ENCODE data around the gene CACNA1D. TPM values are rescaled to one million over a fixed set of nuclear protein-coding genes. Genes with fewer than 3 reads are reported as not detected.

Gene CACNA1D
- total RNA-seq, 1 experiment from 2014 or later: 1.1 TPM

DNA sequence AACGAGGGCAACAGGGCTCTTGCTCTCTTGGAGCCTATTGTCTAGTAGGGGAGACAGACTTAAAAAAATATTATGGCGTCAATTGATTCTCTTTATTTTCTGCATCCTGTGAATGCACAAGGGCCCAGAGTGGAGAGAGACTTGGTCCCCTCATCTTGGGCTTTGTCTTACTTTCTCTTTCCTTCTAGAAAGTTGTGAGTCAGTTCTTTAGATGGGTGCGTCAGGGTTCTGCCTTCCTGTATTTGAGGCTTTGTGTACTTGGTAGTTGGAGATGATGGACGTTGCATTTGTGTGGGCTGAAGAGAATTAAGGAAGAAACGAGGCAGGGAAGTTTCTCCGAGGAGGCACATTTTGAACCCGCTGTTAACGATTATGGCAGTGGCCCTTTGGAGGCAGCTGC, 52.9 kb downstream of the CACNA1D start:
- Histone ChIP-seq H2AFZ (ENCODE audit: low read depth, low read length, poor library complexity, severe bottlenecking) (no peak overlapping the region), H3K4me2 (ENCODE audit: low read length) (no peak overlapping the region), H3K4me1 (ENCODE audit: control insufficient read depth in 1 of 2, insufficient read depth in 2 of 2, low read length in 2 of 2) (no peaks in the 10 kb centered on the region), H3K79me2 (ENCODE audit: insufficient read depth, low read length) (no peaks in the 10 kb centered on the region), H3K9ac (ENCODE audit: low read length) (no peak overlapping the region), H3K9me3 (ENCODE audit: control insufficient read depth in 1 of 2, insufficient read depth in 1 of 2, low read depth in 1 of 2, low read length in 2 of 2) (no peaks in the 10 kb centered on the region), H3K27ac (ENCODE audit: low read depth, low read length) (no peak overlapping the region), H4K20me1 (ENCODE audit: insufficient read depth) (no peaks in the 10 kb centered on the region), H3K9me2 (ENCODE audit: insufficient read depth) (no peaks in the 10 kb centered on the region), H3K4me3 (replicated peaks in 1 of 2; ENCODE audit: low read depth in 1 of 2, low read length in 2 of 2) (no peak overlapping the region), H3K36me3 (ENCODE audit: control insufficient read depth in 1 of 2, insufficient read depth in 2 of 2, low read length in 2 of 2) (no peaks in the 10 kb centered on the region), H3K27me3 (ENCODE audit: insufficient read depth, low read length) (no peaks in the 10 kb centered on the region)
- TF ChIP-seq ELF1 (IDR thresholded peaks at IDR 0.05; ENCODE audit: borderline replicate concordance, low read depth) (no peak), FOSL1 (IDR thresholded peaks at IDR 0.05; ENCODE audit: low read depth) (no peak), SP1 (IDR thresholded peaks at IDR 0.05; ENCODE audit: low read depth) (no peak), EZH2phosphoT487 (IDR thresholded peaks at IDR 0.05; ENCODE audit: borderline replicate concordance) (no peak), CEBPB (IDR thresholded peaks at IDR 0.05; ENCODE audit: low read depth) (no peak), SIN3A (IDR thresholded peaks at IDR 0.05; ENCODE audit: low read depth) (no peak), POLR2A (IDR thresholded peaks at IDR 0.05; ENCODE audit: borderline replicate concordance, extremely low read depth, insufficient read depth, insufficient read length) (no peak), EZH2 (IDR thresholded peaks at IDR 0.05) (no peak)
- TF ChIP-seq, protein P1, sequence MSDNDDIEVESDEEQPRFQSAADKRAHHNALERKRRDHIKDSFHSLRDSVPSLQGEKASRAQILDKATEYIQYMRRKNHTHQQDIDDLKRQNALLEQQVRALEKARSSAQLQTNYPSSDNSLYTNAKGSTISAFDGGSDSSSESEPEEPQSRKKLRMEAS (IDR thresholded peaks at IDR 0.05): no peak
- intact Hi-C loops (cut with micrococcal nuclease): no loop called here
- POLR2A ChIA-PET: no interaction called here
- ATAC-seq (no peak), DNase-seq (ENCODE audit: low read depth, low spot score) (no peak)
- CTCF ChIA-PET: no interaction called here
- RAD21 ChIA-PET (ENCODE audit: low non-redundant PET in 1 of 2, low total read pairs in 2 of 2, uncharacterized antibody in 2 of 2, unreplicated experiment in 2 of 2): no interaction called here
- BruUV-seq (replicated peaks): no TSS peak

DNA sequence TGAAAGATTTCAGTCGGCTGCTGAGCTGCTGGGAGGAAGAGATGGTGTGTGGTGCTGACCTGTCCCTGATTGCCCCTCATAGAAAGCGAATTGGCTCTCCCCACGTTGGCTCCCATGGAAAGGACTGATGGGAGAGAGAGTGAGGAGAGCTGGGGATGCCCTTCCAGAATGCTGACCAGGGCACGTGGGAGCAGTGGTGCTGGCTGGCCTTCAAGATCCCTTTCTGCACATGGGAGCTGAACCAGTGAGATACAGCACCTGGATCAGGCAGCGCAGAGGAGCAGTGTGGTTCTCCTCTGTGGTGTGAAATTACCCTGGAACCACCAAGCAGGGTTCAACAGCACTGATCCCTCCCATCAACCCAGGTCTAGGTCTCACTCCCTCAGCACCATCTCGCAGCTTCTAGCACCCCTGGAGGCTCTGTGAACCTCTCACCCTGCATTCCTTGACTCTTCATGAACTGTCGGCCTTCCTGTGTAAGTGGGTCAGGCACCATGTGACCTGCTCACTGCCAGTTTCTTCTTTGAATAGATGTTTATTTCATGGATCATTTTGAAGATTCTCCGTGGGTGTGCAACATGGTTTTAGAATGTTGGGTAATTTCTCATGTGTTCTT, 55.7 kb downstream of the CACNA1D start:
- CTCF ChIA-PET: no interaction called here
- TF ChIP-seq RAD21 (IDR thresholded peaks at IDR 0.05; ENCODE audit: low read depth): no peak
- TF ChIP-seq, protein P2, sequence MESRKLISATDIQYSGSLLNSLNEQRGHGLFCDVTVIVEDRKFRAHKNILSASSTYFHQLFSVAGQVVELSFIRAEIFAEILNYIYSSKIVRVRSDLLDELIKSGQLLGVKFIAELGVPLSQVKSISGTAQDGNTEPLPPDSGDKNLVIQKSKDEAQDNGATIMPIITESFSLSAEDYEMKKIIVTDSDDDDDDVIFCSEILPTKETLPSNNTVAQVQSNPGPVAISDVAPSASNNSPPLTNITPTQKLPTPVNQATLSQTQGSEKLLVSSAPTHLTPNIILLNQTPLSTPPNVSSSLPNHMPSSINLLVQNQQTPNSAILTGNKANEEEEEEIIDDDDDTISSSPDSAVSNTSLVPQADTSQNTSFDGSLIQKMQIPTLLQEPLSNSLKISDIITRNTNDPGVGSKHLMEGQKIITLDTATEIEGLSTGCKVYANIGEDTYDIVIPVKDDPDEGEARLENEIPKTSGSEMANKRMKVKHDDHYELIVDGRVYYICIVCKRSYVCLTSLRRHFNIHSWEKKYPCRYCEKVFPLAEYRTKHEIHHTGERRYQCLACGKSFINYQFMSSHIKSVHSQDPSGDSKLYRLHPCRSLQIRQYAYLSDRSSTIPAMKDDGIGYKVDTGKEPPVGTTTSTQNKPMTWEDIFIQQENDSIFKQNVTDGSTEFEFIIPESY (IDR thresholded peaks at IDR 0.05; ENCODE audit: extremely low read depth, insufficient replicate concordance, low read length): no peak
- RAD21 ChIA-PET (ENCODE audit: low non-redundant PET in 1 of 2, low total read pairs in 2 of 2, uncharacterized antibody in 2 of 2, unreplicated experiment in 2 of 2): no interaction called here
- no peaks in the 10 kb centered on the region for H4K20me1 ChIP-seq (ENCODE audit: insufficient read depth)
- intact Hi-C loops (cut with micrococcal nuclease): no loop called here
- ATAC-seq (no peak), DNase-seq (ENCODE audit: low read depth, low spot score) (no peak)
- H3K79me2 ChIP-seq (ENCODE audit: insufficient read depth, low read length): no peaks in the 10 kb centered on the region
- H3K36me3 ChIP-seq (ENCODE audit: control insufficient read depth in 1 of 2, insufficient read depth in 2 of 2, low read length in 2 of 2): no peaks in the 10 kb centered on the region
- H3K9ac ChIP-seq (ENCODE audit: low read length): no peak overlapping the region
- no peak overlapping the region for H3K4me3 ChIP-seq (replicated peaks in 1 of 2; ENCODE audit: low read depth in 1 of 2, low read length in 2 of 2)
- no peaks in the 10 kb centered on the region for H3K9me2 ChIP-seq (ENCODE audit: insufficient read depth)
- no peak overlapping the region for H3K4me2 ChIP-seq (ENCODE audit: low read length)
- no TSS peak for BruUV-seq (replicated peaks)
- no peak overlapping the region for H3K27ac ChIP-seq (ENCODE audit: low read depth, low read length)
- H2AFZ ChIP-seq (ENCODE audit: low read depth, low read length, poor library complexity, severe bottlenecking): no peak overlapping the region
- H3K27me3 ChIP-seq (ENCODE audit: insufficient read depth, low read length): no peaks in the 10 kb centered on the region
- POLR2A ChIA-PET: no interaction called here
- no peaks in the 10 kb centered on the region for H3K4me1 ChIP-seq (ENCODE audit: control insufficient read depth in 1 of 2, insufficient read depth in 2 of 2, low read length in 2 of 2)
- H3K9me3 ChIP-seq (ENCODE audit: control insufficient read depth in 1 of 2, insufficient read depth in 1 of 2, low read depth in 1 of 2, low read length in 2 of 2): no peaks in the 10 kb centered on the region

All from HCT116 (cell line).